HG03520 (cell line): ENCODE results near the gene CD2BP2.
A peak's percentile ranks its signal among the peaks of the same experiment; 100 is the strongest.

ENCODE experiments used
- ATAC-seq: cut with Tn5 transposase; IDR thresholded peaks from one replicate; pipeline ENCODE4 v1.9.1; 2021; ENCODE audit warnings: mild to moderate bottlenecking, moderate library complexity; ENCODE audit not compliant: unreplicated experiment

Gene CD2BP2

GRCh38 chr16:30379158-30379783 is 24.2 kb upstream of the CD2BP2 start:
- no peak for ATAC-seq

GRCh38 chr16:30378236-30379157 is 23.4 kb upstream of the CD2BP2 start:
- ATAC-seq, result peak; percentile 82

GRCh38 chr16:30377812-30378235 is 22.7 kb upstream of the CD2BP2 start:
- peak; percentile 10 for ATAC-seq

GRCh38 chr16:30377050-30377811 is 22.1 kb upstream of the CD2BP2 start:
- no peak for ATAC-seq

GRCh38 chr16:30376461-30376902 is 21.4 kb upstream of the CD2BP2 start:
- no peak for ATAC-seq

GRCh38 chr16:30375864-30376263 is 20.8 kb upstream of the CD2BP2 start:
- no peak for ATAC-seq

- ATAC-seq, result no peak
Observed at GRCh38 chr16:30374538-30374937, 19.4 kb upstream of the CD2BP2 start, which contains the start of gene MYL11. TSS of gene MYL11 (plus strand) at chr16:30374802. CDS start at chr16:30374858, 56 bp downstream.

- no peak for ATAC-seq
Observed at GRCh38 chr16:30372725-30373124, 17.6 kb upstream of the CD2BP2 start.

- ATAC-seq, result no peak
Observed at GRCh38 chr16:30372038-30372712, 17.1 kb upstream of the CD2BP2 start.

GRCh38 chr16:30371248-30371816 is 16.2 kb upstream of the CD2BP2 start:
- no peak for ATAC-seq

GRCh38 chr16:30370456-30371247 is 15.5 kb upstream of the CD2BP2 start, which contains the start of gene TBC1D10B:
TSS of gene TBC1D10B (minus strand) at chr16:30370494. CDS start at chr16:30370183, 311 bp downstream.
- ATAC-seq, result peak; percentile 67

- ATAC-seq, result no peak
Observed at GRCh38 chr16:30369938-30370455, 14.9 kb upstream of the CD2BP2 start.

GRCh38 chr16:30369091-30369937 is 14.2 kb upstream of the CD2BP2 start:
- ATAC-seq, result no peak

GRCh38 chr16:30368792-30369090 is 13.6 kb upstream of the CD2BP2 start:
- ATAC-seq, result no peak

GRCh38 chr16:30368122-30368791 is 13.1 kb upstream of the CD2BP2 start:
- no peak for ATAC-seq

- ATAC-seq, result no peak
Observed at GRCh38 chr16:30367349-30368009, 12.4 kb upstream of the CD2BP2 start.

GRCh38 chr16:30366511-30366910 is 11.4 kb upstream of the CD2BP2 start:
- ATAC-seq, result no peak
